K562 (cell line): ENCODE data around the gene PPP1R15A. TPM values are rescaled to one million over a fixed set of nuclear protein-coding genes. Genes with fewer than 3 reads are reported as not detected.

ENCODE experiments used
- ARID2 ChIP-seq: fragments of 450-650 bp; IDR thresholded peaks from 2 replicates; pipeline ENCODE4 v1.6.1; 2017; ENCODE audit warnings: antibody characterized with exemption, mild to moderate bottlenecking
- HCFC1 ChIP-seq: IDR thresholded peaks from 2 replicates; pipeline ENCODE4 v1.6.1; 2012; ENCODE audit warnings: low read depth, low read length, improper control_type of control experiment
- NCOA6 ChIP-seq: fragments of 450-650 bp; IDR thresholded peaks from 2 replicates; pipeline ENCODE4 v1.6.1; 2017; ENCODE audit warnings: mild to moderate bottlenecking
- SMC3 ChIP-seq: conservative IDR thresholded peaks from 2 replicates; pipeline ENCODE4 v1.6.1; 2011; ENCODE audit warnings: low read depth, low read length, improper control_type of control experiment; ENCODE audit not compliant: insufficient read depth
- ZBTB7A ChIP-seq: IDR thresholded peaks from 2 replicates; pipeline ENCODE4 v1.6.1; 2011; ENCODE audit warnings: low read depth, mild to moderate bottlenecking, low read length, moderate library complexity, borderline replicate concordance; ENCODE audit not compliant: control insufficient read depth
- ZNF253 ChIP-seq: fragments of 250-450 bp; sonication (Bioruptor Pico); conservative IDR thresholded peaks from 2 replicates; pipeline ENCODE4 v1.6.1; 2021; ENCODE audit warnings: mild to moderate bottlenecking
- ZNF311 ChIP-seq: fragments of 250-450 bp; sonication (Bioruptor Pico); IDR thresholded peaks from 2 replicates; pipeline ENCODE4 v1.4.0; 2020; ENCODE audit warnings: mild to moderate bottlenecking, moderate library complexity
- ZNF445 ChIP-seq: fragments of 250-450 bp; sonication (Bioruptor Pico); IDR thresholded peaks from 2 replicates; pipeline ENCODE4 v1.4.0; 2020; ENCODE audit warnings: low read depth, mild to moderate bottlenecking, moderate library complexity
- ZNF518B ChIP-seq: fragments of 250-450 bp; sonication (Bioruptor Pico); IDR thresholded peaks from 2 replicates; pipeline ENCODE4 v1.5.0; 2021; ENCODE audit warnings: mild to moderate bottlenecking, moderate library complexity
- ZNF592 ChIP-seq: fragments of 450-650 bp; IDR thresholded peaks from 2 replicates; pipeline ENCODE4 v1.6.1; 2017; ENCODE audit warnings: antibody characterized with exemption, mild to moderate bottlenecking
- polyA plus RNA-seq, 8 experiments: library from polyadenylated mRNA; depleted of rRNA in 4 of 8; stranded (reverse) in 5 of 8; unstranded in 3 of 8; fragments of >200 nt; fragmentation: Nextera tagmentation in 2 of 8; fragmentation: Illumina TruSeq in 1 of 8; extraction: Ambion mirVana in 2 of 8; extraction: Trizol in 1 of 8; gene quantifications; 2 replicates each; pipeline versions ENCODE4 v1.2.1 to v1.2.3, GENCODE V29; 2011 to 2014; ENCODE audit warnings: inconsistent platforms in 1 of 8, missing spikeins in 1 of 8
- total RNA-seq, 7 experiments: library from RNA; depleted of rRNA in 6 of 7; stranded (reverse); fragments of >200 nt in 6 of 7; fragmentation: Illumina TruSeq in 2 of 7; extraction: Trizol in 2 of 7; gene quantifications; 2 replicates each; pipeline versions ENCODE4 v1.2.1 to v1.2.3, GENCODE V29; 2011 to 2021; ENCODE audit warnings: low replicate concordance in 1 of 7

Gene PPP1R15A
- total and polyA plus RNA-seq, 9 of the 15 experiments (the other 6 are each of a cell fraction or from before 2014, with no cell fraction given): 0.42 to 73.7 (median 44.0) TPM

GRCh38 chr19:48878196-48879024 lies 6.2 kb downstream of the PPP1R15A start (continued):
- TF ChIP-seq ZNF592 (peak; percentile 95), SMC3 (no peak), ZNF311 (CRISPR knock-in tag) (peak; percentile 71), ZBTB7A (peak; percentile 31; the same call in 1 of the 2 replicates), NCOA6 (no peak; the same call in 1 of the 2 replicates), ZNF445 (CRISPR knock-in tag) (no peak), ZNF253 (CRISPR knock-in tag) (no peak), HCFC1 (peak; percentile 47; the same call in 1 of the 2 replicates), ARID2 (no peak), ZNF518B (no peak)
